C4-2B (cell line): ENCODE measurements around the gene KCNK3.

Experiments used
- CTCF ChIP-seq: fragments of 450-650 bp; conservative IDR thresholded peaks from 2 replicates; pipeline ENCODE4 v1.5.1; 2017; ENCODE audit warnings: mild to moderate bottlenecking
- ZFX ChIP-seq: fragments of 450-650 bp; IDR thresholded peaks from 2 replicates; pipeline ENCODE4 v1.6.1; 2017

- TF ChIP-seq CTCF (no peak), ZFX (no peak)
These were observed 14.3 kb downstream of the KCNK3 start for GRCh38 chr2:26706616-26707473.
